ENCODE results near the gene FIZ1.

FIZ1 gene

DNA sequence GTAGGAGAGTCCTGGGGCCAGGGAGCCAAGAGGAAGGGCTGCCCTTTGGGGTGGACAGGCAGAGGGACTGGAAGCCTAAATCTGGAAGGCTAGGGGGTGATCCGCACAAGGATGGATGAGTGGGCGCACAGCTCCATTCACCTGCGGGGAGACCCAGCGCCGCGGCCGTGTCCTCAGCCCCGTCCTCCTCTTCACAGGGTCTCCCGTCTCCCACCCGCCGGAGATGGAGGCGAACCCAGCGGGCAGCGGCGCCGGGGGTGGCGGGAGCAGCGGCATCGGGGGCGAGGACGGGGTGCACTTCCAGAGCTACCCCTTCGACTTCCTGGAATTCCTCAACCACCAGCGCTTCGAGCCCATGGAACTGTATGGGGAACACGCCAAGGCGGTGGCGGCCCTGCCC is 14.1 kb upstream of the FIZ1 start:
- Histone ChIP-seq H3K36me3 (ENCODE audit: control insufficient read depth in 1 of 2, insufficient read depth in 2 of 2, low read depth in 1 of 2, low read length in 2 of 2) (peaks cover 46 to 79% of the 10 kb centered on the region in 2 experiments), H2BK15ac (ENCODE audit: low read depth, poor library complexity, severe bottlenecking) (no peak overlapping the region), H4K8ac (ENCODE audit: low read length) (no peak overlapping the region), H3K4me1 (ENCODE audit: control insufficient read depth, insufficient read depth, low read depth, low read length) (peaks cover 3% of the 10 kb centered on the region), H3K9me3 (ENCODE audit: control insufficient read depth, low read length) (peaks cover 4% of the 10 kb centered on the region), H3K9ac (ENCODE audit: low read length) (no peak overlapping the region), H2BK5ac (ENCODE audit: low read depth, low read length, poor library complexity, severe bottlenecking) (no peak overlapping the region), H4K91ac (ENCODE audit: low read length) (no peak overlapping the region), H3K27ac (ENCODE audit: low read length, poor library complexity, severe bottlenecking) (no peak overlapping the region), H3K18ac (ENCODE audit: low read depth in 1 of 2, low read length in 2 of 2) (no peak overlapping the region), H3K14ac (ENCODE audit: low read length in 2 of 2) (no peak overlapping the region), H3K27me3 (ENCODE audit: control insufficient read depth in 1 of 2, insufficient read depth in 1 of 2, low read length in 2 of 2) (no peaks in the 10 kb centered on the region), H3K23ac (ENCODE audit: low read length in 2 of 2) (no peak overlapping the region), H3K79me1 (replicated peaks; ENCODE audit: low read length, poor library complexity, severe bottlenecking) (peaks cover 49% of the 10 kb centered on the region), H3K4me2 (ENCODE audit: low read length, poor library complexity, severe bottlenecking) (no peak overlapping the region), H2BK12ac (ENCODE audit: low read length in 2 of 2) (no peak overlapping the region), H3K4ac (ENCODE audit: low read depth in 1 of 2, low read length in 2 of 2) (no peak overlapping the region), H2AK5ac (ENCODE audit: low read length, severe bottlenecking) (no peak overlapping the region), H2BK120ac (ENCODE audit: low read depth, low read length) (no peak overlapping the region), H3K4me3 (ENCODE audit: insufficient read depth in 1 of 2, low read depth in 1 of 2, low read length in 2 of 2) (no peak overlapping the region), H2AFZ (ENCODE audit: low read depth, low read length) (no peak overlapping the region)
- no peak for DNase-seq
- 96% methylated on average over 24 of the region's 27 CpGs for WGBS

DNA sequence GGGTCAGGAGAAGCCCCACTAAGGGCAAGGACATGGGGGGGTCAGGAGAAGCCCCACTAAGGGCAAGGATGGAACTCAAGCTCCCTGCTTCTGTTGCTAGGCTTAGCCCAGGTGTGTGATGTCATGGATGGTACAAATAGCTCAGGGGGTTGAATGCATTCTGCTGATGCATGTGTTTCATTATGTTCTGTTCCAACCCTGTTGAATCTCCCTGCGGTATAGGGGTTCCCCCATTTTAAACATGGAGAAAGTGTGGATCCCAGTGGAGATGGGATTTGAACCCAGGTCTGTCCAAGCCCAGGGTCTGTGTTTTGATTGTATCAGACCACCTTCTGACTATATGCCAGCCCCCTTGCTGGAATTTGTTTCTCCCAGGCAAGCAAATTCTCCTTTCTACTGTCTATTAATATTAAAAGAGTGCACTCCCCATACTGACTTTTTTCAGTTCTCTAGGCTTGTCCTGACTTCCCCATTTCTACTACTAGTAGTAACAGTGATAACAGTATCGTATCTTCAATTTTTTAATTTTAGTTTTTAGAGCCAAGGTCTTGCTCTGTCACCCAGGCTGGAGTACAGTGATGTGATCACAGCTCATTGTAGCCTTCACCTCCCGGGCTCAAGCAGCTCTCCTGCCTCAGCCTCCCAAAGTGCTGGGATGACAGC is 12.8 kb upstream of the FIZ1 start:
- Histone ChIP-seq H3K27me3 (ENCODE audit: control insufficient read depth in 1 of 2, insufficient read depth in 1 of 2, low read length in 2 of 2) (no peaks in the 10 kb centered on the region), H3K14ac (ENCODE audit: low read length in 2 of 2) (no peak overlapping the region), H3K9me3 (ENCODE audit: control insufficient read depth, low read length) (peaks cover 4% of the 10 kb centered on the region), H3K4ac (ENCODE audit: low read depth in 1 of 2, low read length in 2 of 2) (no peak overlapping the region), H2BK12ac (ENCODE audit: low read length in 2 of 2) (no peak overlapping the region), H4K8ac (ENCODE audit: low read length) (no peak overlapping the region), H3K4me1 (ENCODE audit: control insufficient read depth, insufficient read depth, low read depth, low read length) (peaks cover 5% of the 10 kb centered on the region), H3K4me3 (ENCODE audit: insufficient read depth in 1 of 2, low read depth in 1 of 2, low read length in 2 of 2) (no peak overlapping the region), H2AFZ (ENCODE audit: low read depth, low read length) (no peak overlapping the region), H3K18ac (ENCODE audit: low read depth in 1 of 2, low read length in 2 of 2) (no peak overlapping the region), H3K27ac (ENCODE audit: low read length, poor library complexity, severe bottlenecking) (no peak overlapping the region), H3K23ac (ENCODE audit: low read length in 2 of 2) (no peak overlapping the region), H3K9ac (ENCODE audit: low read length) (no peak overlapping the region), H2BK5ac (ENCODE audit: low read depth, low read length, poor library complexity, severe bottlenecking) (no peak overlapping the region), H2AK5ac (ENCODE audit: low read length, severe bottlenecking) (no peak overlapping the region), H3K4me2 (ENCODE audit: low read length, poor library complexity, severe bottlenecking) (no peak overlapping the region), H3K79me1 (replicated peaks; ENCODE audit: low read length, poor library complexity, severe bottlenecking) (peaks cover 49% of the 10 kb centered on the region), H2BK120ac (ENCODE audit: low read depth, low read length) (no peak overlapping the region), H4K91ac (ENCODE audit: low read length) (no peak overlapping the region), H2BK15ac (ENCODE audit: low read depth, poor library complexity, severe bottlenecking) (no peak overlapping the region), H3K36me3 (ENCODE audit: control insufficient read depth in 1 of 2, insufficient read depth in 2 of 2, low read depth in 1 of 2, low read length in 2 of 2) (peaks cover 46 to 71% of the 10 kb centered on the region in 2 experiments)
- 100% methylated on average over 3 of the region's 3 CpGs for WGBS
- no peak for DNase-seq

DNA sequence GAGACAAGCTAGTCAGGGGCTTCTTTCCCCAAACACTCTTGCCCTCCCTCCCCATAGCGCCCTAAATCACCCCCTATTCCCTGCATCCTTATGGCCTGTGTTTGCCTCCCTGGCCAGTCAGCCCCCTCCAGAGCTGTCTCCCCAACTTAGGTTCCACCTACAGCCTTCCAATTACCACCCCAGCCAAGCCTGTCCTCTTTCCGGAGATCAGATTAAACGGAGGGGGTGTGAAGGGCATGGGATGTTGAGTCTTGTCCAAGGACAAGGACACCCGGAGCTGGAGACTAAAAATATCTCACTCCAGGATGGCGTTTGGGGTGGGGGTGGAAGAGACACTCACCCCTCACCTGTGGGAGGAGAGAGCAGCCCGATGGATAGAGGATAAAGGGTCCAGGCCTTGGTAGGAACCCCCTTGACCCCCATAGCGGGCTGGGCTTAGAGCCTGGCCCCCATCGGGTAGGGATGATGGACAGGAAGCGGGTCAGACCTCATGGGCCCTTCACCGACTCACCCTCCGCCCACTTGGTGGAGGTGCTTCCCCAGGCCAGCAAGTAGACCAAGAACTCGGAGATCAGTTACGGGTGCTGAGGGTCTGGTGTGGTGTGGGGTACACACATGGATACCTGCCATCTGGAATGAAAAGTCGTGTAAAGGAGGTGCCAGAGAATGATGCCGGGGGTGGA is 12.1 kb upstream of the FIZ1 start:
- H2BK15ac ChIP-seq (ENCODE audit: low read depth, poor library complexity, severe bottlenecking), result no peak overlapping the region
- H4K8ac ChIP-seq (ENCODE audit: low read length), result no peak overlapping the region
- WGBS, result 96% methylated on average over 15 of the region's 15 CpGs
- no peak overlapping the region for H3K4ac ChIP-seq (ENCODE audit: low read depth in 1 of 2, low read length in 2 of 2)
- H3K36me3 ChIP-seq (ENCODE audit: control insufficient read depth in 1 of 2, insufficient read depth in 2 of 2, low read depth in 1 of 2, low read length in 2 of 2), result peaks cover 47 to 67% of the 10 kb centered on the region in 2 experiments
- no peak overlapping the region for H2BK120ac ChIP-seq (ENCODE audit: low read depth, low read length)
- H3K4me2 ChIP-seq (ENCODE audit: low read length, poor library complexity, severe bottlenecking), result no peak overlapping the region
- H3K18ac ChIP-seq (ENCODE audit: low read depth in 1 of 2, low read length in 2 of 2), result no peak overlapping the region
- no peak overlapping the region for H3K23ac ChIP-seq (ENCODE audit: low read length in 2 of 2)
- H2BK12ac ChIP-seq (ENCODE audit: low read length in 2 of 2), result no peak overlapping the region
- H4K91ac ChIP-seq (ENCODE audit: low read length), result no peak overlapping the region
- no peaks in the 10 kb centered on the region for H3K27me3 ChIP-seq (ENCODE audit: control insufficient read depth in 1 of 2, insufficient read depth in 1 of 2, low read length in 2 of 2)
- H3K27ac ChIP-seq (ENCODE audit: low read length, poor library complexity, severe bottlenecking), result no peak overlapping the region
- H2AFZ ChIP-seq (ENCODE audit: low read depth, low read length), result no peak overlapping the region
- no peak for DNase-seq
- H2AK5ac ChIP-seq (ENCODE audit: low read length, severe bottlenecking), result no peak overlapping the region
- H3K9me3 ChIP-seq (ENCODE audit: control insufficient read depth, low read length), result peaks cover 4% of the 10 kb centered on the region
- no peak overlapping the region for H3K9ac ChIP-seq (ENCODE audit: low read length)
- H2BK5ac ChIP-seq (ENCODE audit: low read depth, low read length, poor library complexity, severe bottlenecking), result no peak overlapping the region
- no peak overlapping the region for H3K14ac ChIP-seq (ENCODE audit: low read length in 2 of 2)
- peaks cover 43% of the 10 kb centered on the region for H3K79me1 ChIP-seq (replicated peaks; ENCODE audit: low read length, poor library complexity, severe bottlenecking)
- no peak overlapping the region for H3K4me3 ChIP-seq (ENCODE audit: insufficient read depth in 1 of 2, low read depth in 1 of 2, low read length in 2 of 2)
- H3K4me1 ChIP-seq (ENCODE audit: control insufficient read depth, insufficient read depth, low read depth, low read length), result peaks cover 9% of the 10 kb centered on the region

DNA sequence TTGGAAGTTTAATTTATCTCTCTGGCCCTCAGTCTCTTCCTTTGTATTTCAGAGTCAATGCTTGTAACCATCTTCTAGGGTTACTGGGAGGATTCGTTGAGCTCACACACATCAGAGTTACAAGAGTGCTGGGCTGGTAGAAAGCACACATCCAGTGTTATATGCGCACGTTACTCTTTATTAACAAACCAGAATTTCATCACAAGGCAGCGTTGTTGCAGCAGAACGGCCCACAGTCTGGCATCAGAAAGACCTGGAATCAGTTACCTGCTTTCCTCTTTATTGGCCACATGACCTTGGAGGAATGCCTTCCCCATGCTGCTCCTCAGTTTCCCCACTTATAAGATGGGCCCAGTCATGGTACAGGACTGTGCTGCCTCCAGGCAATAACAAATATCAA is 10.0 kb upstream of the FIZ1 start:
- Histone ChIP-seq H2AFZ (ENCODE audit: low read depth, low read length) (no peak overlapping the region), H3K14ac (ENCODE audit: low read length in 2 of 2) (no peak overlapping the region), H3K27me3 (ENCODE audit: control insufficient read depth in 1 of 2, insufficient read depth in 1 of 2, low read length in 2 of 2) (no peaks in the 10 kb centered on the region), H3K27ac (ENCODE audit: low read length, poor library complexity, severe bottlenecking) (no peak overlapping the region), H3K4me1 (ENCODE audit: control insufficient read depth, insufficient read depth, low read depth, low read length) (peaks cover 11% of the 10 kb centered on the region), H3K36me3 (ENCODE audit: control insufficient read depth in 1 of 2, insufficient read depth in 2 of 2, low read depth in 1 of 2, low read length in 2 of 2) (peaks cover 36 to 46% of the 10 kb centered on the region in 2 experiments), H4K91ac (ENCODE audit: low read length) (no peak overlapping the region), H3K18ac (ENCODE audit: low read depth in 1 of 2, low read length in 2 of 2) (no peak overlapping the region), H3K79me1 (replicated peaks; ENCODE audit: low read length, poor library complexity, severe bottlenecking) (peaks cover 28% of the 10 kb centered on the region), H3K4me3 (ENCODE audit: insufficient read depth in 1 of 2, low read depth in 1 of 2, low read length in 2 of 2) (no peak overlapping the region), H3K4ac (ENCODE audit: low read depth in 1 of 2, low read length in 2 of 2) (no peak overlapping the region), H2BK15ac (ENCODE audit: low read depth, poor library complexity, severe bottlenecking) (no peak overlapping the region), H3K4me2 (ENCODE audit: low read length, poor library complexity, severe bottlenecking) (no peak overlapping the region), H2BK12ac (ENCODE audit: low read length in 2 of 2) (no peak overlapping the region), H2BK5ac (ENCODE audit: low read depth, low read length, poor library complexity, severe bottlenecking) (no peak overlapping the region), H3K23ac (ENCODE audit: low read length in 2 of 2) (no peak overlapping the region), H4K8ac (ENCODE audit: low read length) (no peak overlapping the region), H2AK5ac (ENCODE audit: low read length, severe bottlenecking) (no peak overlapping the region), H2BK120ac (ENCODE audit: low read depth, low read length) (no peak overlapping the region), H3K9ac (ENCODE audit: low read length) (no peak overlapping the region), H3K9me3 (ENCODE audit: control insufficient read depth, low read length) (peaks cover 4% of the 10 kb centered on the region)
- DNase-seq, result no peak
- 98% methylated on average over 5 of the region's 5 CpGs for WGBS
